OCI-LY7 (cell line): Measurements from ENCODE around the gene CLDN10. TPM values are rescaled to one million over a fixed set of nuclear protein-coding genes. Genes with fewer than 3 reads are reported as not detected.

ENCODE experiments used
- BruUV-seq: library from RNA; stranded (reverse); fragments of 400-500 nt; replicated peaks from 2 replicates; lab custom pipeline; 2021; lab: Mats Ljungman, UMichigan
- CTCF ChIA-PET: fragments of 300-600 bp; sonication (Branson Sonifier 250); formaldehyde crosslinking; loops from one replicate; lab custom pipeline; 2022; ENCODE audit warnings: antibody characterized with exemption; ENCODE audit not compliant: unreplicated experiment; lab: Charles Lee
- POLR2A ChIA-PET: fragments of 300-600 bp; sonication (Branson Sonifier 250); formaldehyde crosslinking; loops from one replicate; lab custom pipeline; 2022; ENCODE audit warnings: antibody characterized with exemption; lab: Charles Lee
- DNase-seq: peaks from one replicate; pipeline ENCODE4 v3.0.0-alpha.2; 2015; ENCODE audit warnings: low spot score
- H2AFZ ChIP-seq: fragments of 200-600 bp; sonication (generic), shearing (Covaris generic); 2 replicates; pipeline ENCODE4 v1.6.1; 2014; ENCODE audit warnings: mild to moderate bottlenecking, antibody characterized with exemption, low read length, moderate library complexity
- H3K27ac ChIP-seq: fragments of 200-600 bp; sonication (generic); 2 replicates; pipeline ENCODE4 v1.5.1; 2014; ENCODE audit warnings: mixed run types, low read depth, mild to moderate bottlenecking, moderate library complexity, low read length, inconsistent platforms; ENCODE audit not compliant: poor library complexity, severe bottlenecking
- H3K36me3 ChIP-seq: fragments of 200-600 bp; sonication (generic); 2 replicates; pipeline ENCODE4 v1.6.1; 2014; ENCODE audit warnings: mild to moderate bottlenecking, antibody characterized with exemption, low read length, moderate library complexity, mixed read lengths; ENCODE audit not compliant: insufficient read depth
- H3K4me1 ChIP-seq: fragments of 200-600 bp; sonication (generic); 2 replicates; pipeline ENCODE4 v1.5.1; 2014; ENCODE audit warnings: mild to moderate bottlenecking, low read length; ENCODE audit not compliant: insufficient read depth, poor library complexity, severe bottlenecking
- H3K4me2 ChIP-seq: fragments of 200-600 bp; sonication (generic); 2 replicates; pipeline ENCODE4 v1.6.1; 2014; ENCODE audit warnings: mild to moderate bottlenecking, low read length
- H3K4me3 ChIP-seq: fragments of 200-600 bp; sonication (generic); 2 replicates; pipeline ENCODE4 v1.5.1; 2014; ENCODE audit warnings: mild to moderate bottlenecking, low read depth, low read length; ENCODE audit not compliant: poor library complexity, severe bottlenecking
- H3K79me2 ChIP-seq: fragments of 200-600 bp; sonication (generic); 2 replicates; pipeline ENCODE4 v1.6.1; 2016; ENCODE audit warnings: low read depth, mild to moderate bottlenecking, low read length, moderate library complexity, mixed read lengths; ENCODE audit not compliant: insufficient read depth
- H3K9me2 ChIP-seq: fragments of 200-600 bp; sonication (generic); 2 replicates; pipeline ENCODE4 v1.6.1; 2016; ENCODE audit warnings: mild to moderate bottlenecking, low read length, mixed read lengths; ENCODE audit not compliant: insufficient read depth
- H3K9me3 ChIP-seq: fragments of 200-600 bp; sonication (generic); 2 replicates; pipeline ENCODE4 v1.6.1; 2014; ENCODE audit warnings: mild to moderate bottlenecking, mixed run types, low read length, mixed read lengths
- H4K20me1 ChIP-seq: fragments of 200-600 bp; sonication (generic); 2 replicates; pipeline ENCODE4 v1.6.1; 2014; ENCODE audit warnings: mild to moderate bottlenecking, antibody characterized with exemption, low read length, moderate library complexity, mixed read lengths; ENCODE audit not compliant: insufficient read depth
- CTCF ChIP-seq: fragments of 200-600 bp; sonication (generic); conservative IDR thresholded peaks from 2 replicates; pipeline ENCODE4 v1.5.1; 2014; ENCODE audit warnings: mild to moderate bottlenecking, antibody characterized with exemption, low read length, moderate library complexity, mixed read lengths
- EZH2phosphoT487 ChIP-seq: fragments of 200-600 bp; sonication (generic); IDR thresholded peaks from 2 replicates; pipeline ENCODE4 v1.6.1; 2018; ENCODE audit warnings: low read depth, borderline replicate concordance, mild to moderate bottlenecking, mixed run types, antibody characterized with exemption, low read length, moderate library complexity, mixed read lengths
- intact Hi-C: fragments of 100-400 bp; cut with micrococcal nuclease; formaldehyde crosslinking; loops from one replicate; pipeline ENCODE4 v1.10.0; 2022; ENCODE audit not compliant: unreplicated experiment
- total RNA-seq, 2 experiments: library from RNA; depleted of rRNA in 1 of 2; stranded (reverse); fragments of >200 nt in 1 of 2; shearing (Covaris generic) in 1 of 2; gene quantifications; 2 replicates each; pipeline ENCODE4 v1.2.3, GENCODE V29; 2014 to 2022

Gene CLDN10
- total RNA-seq, 2 experiments from 2014 or later: not detected

GRCh38 chr13:95615539-95615938 is 63.0 kb downstream of the CLDN10 start:
- POLR2A ChIA-PET: no interaction called here
- no peaks in the 10 kb centered on the region for H3K4me1 ChIP-seq
- no TSS peak for BruUV-seq
- H4K20me1 ChIP-seq: no peaks in the 10 kb centered on the region
- no peak for TF ChIP-seq EZH2phosphoT487
- TF ChIP-seq CTCF: no peak
- CTCF ChIA-PET: no interaction called here
- no peaks in the 10 kb centered on the region for H3K79me2 ChIP-seq
- H2AFZ ChIP-seq: no peak overlapping the region
- H3K36me3 ChIP-seq: no peaks in the 10 kb centered on the region
- DNase-seq: no peak
- no peak overlapping the region for H3K27ac ChIP-seq
- no peak overlapping the region for H3K4me3 ChIP-seq
- intact Hi-C loops: no loop called here
- no peak overlapping the region for H3K4me2 ChIP-seq
- no peaks in the 10 kb centered on the region for H3K9me3 ChIP-seq
- H3K9me2 ChIP-seq: no peaks in the 10 kb centered on the region

GRCh38 chr13:95620030-95620824 is 67.7 kb downstream of the CLDN10 start:
- H3K4me2 ChIP-seq: no peak overlapping the region
- no peaks in the 10 kb centered on the region for H3K9me3 ChIP-seq
- H3K79me2 ChIP-seq: no peaks in the 10 kb centered on the region
- intact Hi-C loops: no loop called here
- no peak overlapping the region for H3K4me3 ChIP-seq
- no peaks in the 10 kb centered on the region for H4K20me1 ChIP-seq
- BruUV-seq: no TSS peak
- H3K9me2 ChIP-seq: no peaks in the 10 kb centered on the region
- DNase-seq: no peak
- ChIA-PET POLR2A (no interaction called here), CTCF (no interaction called here)
- H2AFZ ChIP-seq: no peak overlapping the region
- no peaks in the 10 kb centered on the region for H3K4me1 ChIP-seq
- H3K27ac ChIP-seq: no peak overlapping the region
- TF ChIP-seq EZH2phosphoT487 (no peak), CTCF (no peak)
- no peaks in the 10 kb centered on the region for H3K36me3 ChIP-seq

- intact Hi-C loops: no loop called here
Measured at GRCh38 chr13:95620825-95621498, 68.4 kb downstream of the CLDN10 start.

More at GRCh38 chr13:95620825-95621498, 68.4 kb downstream of the CLDN10 start:
- BruUV-seq: no TSS peak
- no peak overlapping the region for H3K4me2 ChIP-seq
- H3K9me2 ChIP-seq: no peaks in the 10 kb centered on the region
- H3K27ac ChIP-seq: no peak overlapping the region
- TF ChIP-seq CTCF (no peak), EZH2phosphoT487 (no peak)
- ChIA-PET CTCF (no interaction called here), POLR2A (no interaction called here)
- no peak overlapping the region for H2AFZ ChIP-seq
- H3K4me3 ChIP-seq: no peak overlapping the region
- H3K4me1 ChIP-seq: no peaks in the 10 kb centered on the region
- no peaks in the 10 kb centered on the region for H3K9me3 ChIP-seq
- no peaks in the 10 kb centered on the region for H4K20me1 ChIP-seq
- H3K79me2 ChIP-seq: no peaks in the 10 kb centered on the region
- no peaks in the 10 kb centered on the region for H3K36me3 ChIP-seq
- DNase-seq: no peak
